HG03097 (cell line): Measurements from ENCODE around the gene CD164.
"Not testable (repeated sequence)": the region's sequence is repeated elsewhere in the genome, so short reads cannot be mapped to it uniquely, and the experiment has no call there.

ENCODE experiments used
- ATAC-seq: cut with Tn5 transposase; IDR thresholded peaks from one replicate; pipeline ENCODE4 v1.9.1; 2021; ENCODE audit not compliant: unreplicated experiment, low FRiP score

Gene CD164

DNA sequence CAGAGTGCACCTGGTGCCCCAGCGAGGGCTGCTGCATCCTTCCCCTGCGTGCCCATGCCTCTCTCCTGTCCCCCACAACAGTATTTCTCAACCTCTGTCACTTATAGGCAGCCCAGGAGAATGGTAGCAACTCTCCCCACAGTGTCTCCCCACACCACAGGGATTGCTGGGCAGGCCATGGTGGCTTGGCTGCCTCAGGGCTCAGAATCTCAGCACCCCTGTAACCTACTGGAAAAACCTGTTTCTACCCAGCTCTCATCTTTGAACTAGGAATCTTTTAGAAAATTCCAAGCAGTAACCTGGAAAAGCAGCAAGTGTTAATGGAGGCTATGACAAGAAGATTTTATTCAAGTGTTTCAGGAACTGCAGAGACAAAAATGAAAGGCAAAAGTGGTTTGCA is 38.0 kb downstream of the CD164 start:
- ATAC-seq: no peak

DNA sequence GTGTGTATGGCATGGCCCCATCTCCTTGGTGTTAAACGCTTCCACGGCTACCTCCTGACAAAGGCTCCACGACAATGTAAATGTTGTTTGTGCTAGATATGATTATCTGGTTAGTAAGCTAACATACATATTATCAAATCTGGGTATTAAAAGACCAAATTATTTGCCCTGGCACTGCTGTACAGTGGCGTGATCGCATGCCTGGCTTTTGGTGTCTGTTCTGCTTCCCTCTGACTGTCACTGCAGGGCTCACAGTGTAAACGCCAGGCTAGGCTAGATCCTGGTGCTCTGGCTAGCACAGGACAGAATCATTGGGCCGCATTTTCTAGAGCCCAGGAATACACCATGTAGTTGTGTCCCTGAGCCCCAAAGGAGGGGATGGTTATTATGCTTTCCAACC is 38.7 kb downstream of the CD164 start:
- no peak for ATAC-seq

DNA sequence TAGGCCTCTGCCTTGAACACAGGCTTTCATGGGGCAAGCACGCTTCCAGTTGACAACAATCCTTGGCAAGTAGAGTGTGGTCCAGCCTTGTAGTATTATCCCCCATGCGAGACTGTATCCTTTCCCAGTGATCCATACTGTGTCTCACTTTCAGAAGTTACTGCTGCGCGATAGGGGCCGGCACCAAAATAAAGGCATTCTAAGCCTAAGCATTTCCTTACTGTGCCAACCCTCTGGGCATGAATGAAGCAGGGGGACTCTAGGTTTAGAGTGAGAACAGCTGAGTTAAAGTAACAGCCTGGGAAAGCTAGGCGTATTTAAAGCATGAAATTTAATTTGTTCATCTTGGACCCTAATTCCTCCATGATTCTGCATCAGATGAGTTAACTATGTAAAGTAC is 39.4 kb downstream of the CD164 start:
- ATAC-seq: no peak

DNA sequence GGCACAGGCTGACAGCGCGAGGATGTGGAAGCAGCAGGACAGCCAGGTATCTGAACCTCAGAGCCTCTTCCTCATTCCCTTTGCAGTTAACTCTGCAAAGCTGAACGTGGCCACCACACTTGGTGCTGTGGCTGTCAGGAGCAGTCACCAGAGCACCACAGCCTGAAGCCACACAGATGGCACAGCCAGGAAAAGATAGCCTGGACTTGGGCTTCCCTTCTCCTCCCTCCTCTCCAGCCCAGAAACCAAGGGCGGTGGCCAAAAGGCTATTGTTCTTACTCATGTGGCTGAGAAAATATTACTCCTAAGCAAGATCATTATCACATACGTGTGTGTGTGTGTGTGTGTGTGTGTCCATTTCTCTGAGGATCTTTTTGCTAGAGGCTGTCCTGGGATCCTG is 39.8 kb downstream of the CD164 start:
- ATAC-seq: no peak

DNA sequence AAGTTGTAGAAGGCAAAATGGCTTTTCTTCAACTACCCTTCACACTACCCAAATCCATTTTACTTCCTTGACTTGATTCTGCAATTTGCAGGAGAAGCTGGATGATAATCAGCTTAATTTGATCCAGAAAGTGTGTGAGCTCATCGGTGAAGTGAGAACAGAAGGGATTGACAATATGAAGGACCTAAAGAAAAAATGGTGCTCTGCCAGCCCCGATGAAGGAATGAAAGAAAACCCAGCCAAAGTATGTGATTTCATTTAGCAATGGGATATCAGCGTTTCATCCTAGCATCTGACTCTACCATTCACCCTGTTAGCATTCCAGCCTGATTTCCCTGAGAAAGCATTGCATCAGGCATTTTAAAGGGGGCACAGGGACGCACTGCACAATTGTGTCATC is 41.5 kb downstream of the CD164 start:
- ATAC-seq: no peak

DNA sequence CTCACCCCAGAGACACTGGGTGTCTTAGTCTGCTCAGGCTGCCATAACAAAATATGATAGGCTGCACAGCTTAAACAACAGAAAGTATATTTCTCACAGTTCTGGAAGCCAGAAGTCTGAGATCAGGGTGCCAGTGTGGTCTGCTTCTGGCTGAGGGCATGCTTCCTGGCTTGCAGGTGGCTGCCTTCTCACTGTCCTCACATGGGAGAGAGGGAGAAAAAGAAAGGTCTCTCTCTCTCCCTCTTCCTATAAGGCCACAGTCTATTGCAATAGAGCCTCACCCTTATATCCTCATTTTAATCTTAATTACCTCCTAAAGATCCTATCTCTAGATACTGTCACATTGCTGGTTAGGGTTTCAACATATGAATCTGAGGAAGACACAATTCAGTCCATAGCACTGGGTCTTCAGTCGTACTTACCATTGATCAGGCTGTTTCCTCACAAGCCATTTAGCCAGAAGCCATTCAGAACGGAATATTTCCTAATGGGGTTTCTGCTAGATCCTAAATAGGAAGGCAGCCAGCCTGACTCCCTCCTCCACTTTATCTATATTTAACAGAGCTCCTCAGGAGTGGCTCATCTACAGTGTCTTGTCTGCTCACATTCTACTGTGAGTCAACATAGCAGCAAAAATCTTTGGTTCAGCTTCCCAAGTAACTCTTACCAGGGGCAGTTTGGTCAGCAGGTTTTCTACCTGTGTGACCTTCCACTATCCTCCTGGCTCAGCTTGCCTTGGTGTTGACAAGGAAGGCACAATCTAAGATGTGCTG is 42.2 kb downstream of the CD164 start:
- no peak for ATAC-seq

DNA sequence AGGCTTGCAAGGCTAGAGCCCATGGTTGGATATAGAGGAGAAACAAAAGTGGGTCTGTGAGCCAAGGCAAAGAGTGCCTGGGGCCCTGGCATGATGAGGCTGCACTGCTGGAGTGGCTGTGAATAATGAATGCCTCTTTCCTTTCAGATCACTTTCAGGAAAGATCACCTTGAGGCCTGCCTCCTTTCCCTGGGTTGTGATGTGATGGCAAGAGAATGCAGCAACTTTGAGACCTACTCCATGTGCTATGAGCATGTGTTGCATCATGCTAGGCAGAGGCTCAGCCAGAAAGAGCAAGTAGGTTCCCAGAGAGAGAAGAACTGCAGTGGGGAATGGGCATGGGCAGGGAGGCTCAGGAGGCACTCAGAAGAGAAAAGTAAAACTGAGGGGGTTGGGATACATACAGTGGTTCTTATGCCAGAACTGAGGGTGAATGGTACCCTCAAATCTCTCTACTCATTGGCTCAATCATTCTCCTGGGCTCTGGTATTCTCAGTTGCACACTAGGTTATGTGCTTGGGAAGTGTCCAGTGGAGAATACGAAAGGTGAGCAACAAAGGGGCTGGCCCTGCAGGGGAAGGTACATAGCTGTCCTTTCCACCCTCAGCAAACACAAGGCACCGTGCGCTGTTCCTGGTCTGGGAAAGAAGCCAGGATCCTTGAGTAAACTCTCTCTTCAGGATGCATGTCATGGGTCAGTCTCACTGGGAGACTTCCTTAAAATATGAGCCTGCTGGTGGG is 45.9 kb downstream of the CD164 start:
- ATAC-seq: no peak

DNA sequence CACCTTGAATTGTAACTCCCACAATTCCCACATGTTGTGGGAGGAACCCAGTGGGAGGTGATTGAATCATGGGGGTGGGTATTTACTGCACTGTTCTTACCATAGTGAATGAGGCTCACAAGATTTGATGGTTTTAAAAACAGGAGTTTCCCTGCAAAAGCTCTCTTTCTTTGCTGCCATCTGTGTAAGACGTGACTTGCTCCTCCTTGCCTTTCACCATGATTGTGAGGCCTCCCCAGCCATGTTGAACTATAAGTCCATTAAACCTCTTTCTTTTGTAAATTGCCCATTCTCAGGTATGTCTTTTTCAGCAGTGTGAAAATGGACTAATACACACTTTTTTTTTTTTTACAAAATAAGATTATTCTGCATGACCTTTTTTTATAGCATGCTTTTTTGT is 48.4 kb downstream of the CD164 start:
- not testable (repeated sequence) for ATAC-seq

DNA sequence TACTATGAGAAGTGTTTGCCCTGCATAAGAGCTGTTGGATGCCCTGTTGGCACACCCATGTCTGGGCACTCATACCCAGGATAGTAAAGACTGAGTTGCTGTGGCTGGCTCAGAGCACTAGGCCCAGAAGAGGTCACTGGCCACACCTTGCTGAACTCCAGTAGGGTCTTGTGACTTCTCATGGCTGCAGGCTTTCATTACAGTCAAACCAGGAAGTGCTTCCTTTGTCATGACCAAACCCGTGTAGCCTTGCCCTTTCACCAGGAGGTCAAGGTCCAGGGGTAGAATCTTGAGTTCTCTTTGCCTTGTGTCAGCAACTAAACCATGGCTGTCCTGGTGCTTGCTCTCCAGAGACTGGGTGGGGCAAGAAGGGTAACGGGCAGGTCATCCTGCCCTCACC is 49.5 kb downstream of the CD164 start:
- no peak for ATAC-seq

DNA sequence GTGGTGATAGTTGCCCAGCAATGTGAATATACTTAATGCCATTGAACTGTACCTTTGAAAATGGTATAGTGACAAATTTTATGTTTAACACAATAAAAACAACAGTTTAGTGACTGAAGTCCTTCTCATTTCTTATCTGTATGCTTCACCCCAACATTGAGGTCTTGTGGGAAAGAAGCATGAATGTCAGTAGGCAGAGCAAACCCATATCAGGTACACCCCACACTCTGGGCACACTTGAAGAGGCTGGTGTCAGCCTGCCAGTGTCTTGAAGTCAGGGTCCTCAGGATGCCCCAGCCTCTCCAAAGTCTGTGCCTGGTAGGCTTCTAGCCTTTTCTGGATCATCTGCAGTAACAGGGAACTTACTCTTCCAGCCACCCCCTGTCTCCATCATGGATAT is 51.2 kb downstream of the CD164 start:
- no peak for ATAC-seq

DNA sequence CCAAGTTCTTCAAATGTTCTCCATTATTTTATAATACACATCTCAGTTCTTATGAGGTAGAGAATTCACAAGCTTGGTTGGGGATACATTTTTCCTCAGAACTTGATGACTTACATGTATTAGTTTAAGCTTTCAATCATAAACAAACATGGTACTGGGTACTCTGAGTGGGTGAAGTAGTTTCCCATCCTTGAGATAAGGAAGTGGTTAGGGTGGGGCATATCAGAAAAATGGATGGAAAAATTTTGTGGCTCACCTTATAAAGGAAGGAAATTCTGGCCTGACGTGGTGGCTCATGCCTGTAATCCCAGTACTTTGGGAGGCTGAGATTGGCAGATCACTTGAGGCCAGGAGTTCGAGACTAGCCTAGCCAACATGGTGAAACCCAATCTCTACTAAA is 52.0 kb downstream of the CD164 start:
- no peak for ATAC-seq

DNA sequence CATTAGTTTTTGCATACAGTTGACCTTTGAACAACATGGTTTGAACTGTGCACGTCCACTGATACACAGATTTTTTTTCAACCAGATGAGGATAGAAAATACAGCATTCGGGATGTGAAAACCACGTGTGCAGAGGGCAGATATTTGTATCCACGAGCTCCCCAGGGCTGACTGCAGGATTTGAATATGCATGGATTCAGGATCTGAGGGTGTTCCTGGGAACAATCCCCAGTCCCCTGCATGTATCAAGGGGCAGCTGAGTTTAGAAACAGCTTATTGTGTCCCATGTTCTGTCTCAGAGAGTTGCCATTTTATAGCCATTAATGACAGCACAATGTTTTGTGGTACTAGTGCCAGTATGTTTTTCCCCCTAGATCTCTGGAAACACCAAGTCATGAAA is 53.6 kb downstream of the CD164 start:
- ATAC-seq: no peak

DNA sequence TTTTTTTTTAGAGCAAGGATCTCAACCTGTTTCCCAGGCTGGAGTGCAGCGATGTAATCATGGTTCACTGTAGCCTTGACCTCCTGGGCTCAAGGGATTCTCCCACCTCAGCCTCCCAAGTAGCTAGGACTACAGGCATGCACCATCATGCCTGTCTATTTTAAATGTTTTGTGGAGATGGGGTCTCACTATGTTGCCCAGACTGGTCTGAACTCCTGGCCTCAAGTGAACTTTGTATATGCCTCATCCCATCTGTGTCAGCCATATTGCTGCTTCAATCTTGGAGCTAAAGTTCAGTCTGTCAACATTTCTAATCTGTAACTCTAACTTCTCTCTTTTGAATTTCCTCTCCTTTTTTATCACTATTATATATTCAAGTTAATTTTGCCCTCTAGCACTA is 54.3 kb downstream of the CD164 start:
- ATAC-seq: no peak

DNA sequence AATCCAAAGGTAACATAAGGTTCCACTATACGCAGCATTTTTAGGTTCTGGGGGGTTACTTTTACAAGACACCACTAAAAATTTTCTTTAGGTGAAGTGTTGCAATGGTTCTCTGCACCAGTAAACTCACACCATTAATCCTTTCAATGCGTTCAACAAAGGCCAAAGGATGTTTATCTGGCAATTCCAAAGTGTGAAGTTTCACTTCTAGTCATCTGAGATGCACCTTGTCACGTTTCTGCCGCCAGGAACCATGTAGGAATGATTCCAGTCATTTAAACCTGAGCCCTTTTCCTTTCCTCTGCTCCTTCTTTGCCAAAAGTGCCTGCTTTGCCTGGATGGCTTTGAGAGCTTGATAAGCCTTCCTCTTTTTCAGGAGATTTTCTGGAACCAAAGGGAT is 54.8 kb downstream of the CD164 start:
- no peak for ATAC-seq

DNA sequence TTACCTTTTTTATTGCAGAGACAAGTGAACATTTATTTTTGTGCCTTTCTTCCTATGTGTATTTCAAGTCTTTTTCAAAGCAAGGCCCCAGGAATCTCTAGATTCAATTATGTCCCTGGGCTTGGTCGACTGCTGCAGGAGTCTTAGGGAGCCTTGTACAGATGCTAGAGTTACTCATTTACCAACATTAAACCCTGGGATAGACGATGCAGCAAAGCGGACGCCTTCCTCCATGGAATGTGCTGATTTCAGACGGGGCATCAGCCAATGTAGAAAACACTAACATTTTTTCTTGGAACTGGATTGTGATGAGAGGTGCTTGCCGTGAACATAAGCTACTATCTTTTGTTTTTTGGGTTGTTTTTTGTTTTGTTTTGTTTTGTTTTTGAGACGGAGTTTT is 55.9 kb downstream of the CD164 start:
- no peak for ATAC-seq

DNA sequence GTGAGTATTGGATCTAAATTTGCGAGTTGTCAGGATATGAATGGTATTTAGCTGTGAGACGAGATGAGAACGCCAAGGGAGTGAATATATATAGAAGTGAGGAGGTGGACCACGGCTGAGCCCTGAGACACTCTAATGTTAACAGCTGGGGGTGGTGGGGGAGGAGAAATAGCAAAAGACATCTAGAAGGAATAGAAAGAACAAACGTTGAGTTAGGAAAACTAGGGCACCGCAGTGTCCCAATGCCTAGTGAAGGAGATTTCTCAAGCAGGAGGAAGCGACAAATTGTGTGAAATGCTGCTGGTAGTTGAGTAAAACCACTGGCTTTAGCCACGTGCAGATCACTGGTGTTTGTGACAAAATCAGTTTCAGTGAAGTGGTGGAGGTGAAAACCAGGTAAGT is 56.9 kb downstream of the CD164 start:
- ATAC-seq: no peak

DNA sequence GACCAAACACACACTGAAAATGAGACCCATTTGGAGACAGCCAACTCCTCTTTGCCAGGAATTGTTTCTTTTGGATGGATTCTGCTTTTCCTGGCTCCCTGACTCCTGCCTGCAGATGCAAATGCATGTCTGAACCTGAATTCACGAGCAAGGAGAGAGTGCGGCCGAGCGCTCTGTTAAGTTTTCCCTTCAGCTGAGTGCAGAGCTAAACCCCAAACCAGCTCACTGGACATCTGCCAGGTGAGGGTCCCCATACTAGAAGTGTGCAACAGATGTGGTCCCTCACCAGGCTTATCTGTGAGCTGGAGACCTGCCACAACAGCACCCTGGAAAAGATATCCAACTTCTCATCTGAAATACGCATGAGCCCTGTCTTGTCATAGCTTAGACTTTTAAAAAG is 59.0 kb downstream of the CD164 start:
- no peak for ATAC-seq

DNA sequence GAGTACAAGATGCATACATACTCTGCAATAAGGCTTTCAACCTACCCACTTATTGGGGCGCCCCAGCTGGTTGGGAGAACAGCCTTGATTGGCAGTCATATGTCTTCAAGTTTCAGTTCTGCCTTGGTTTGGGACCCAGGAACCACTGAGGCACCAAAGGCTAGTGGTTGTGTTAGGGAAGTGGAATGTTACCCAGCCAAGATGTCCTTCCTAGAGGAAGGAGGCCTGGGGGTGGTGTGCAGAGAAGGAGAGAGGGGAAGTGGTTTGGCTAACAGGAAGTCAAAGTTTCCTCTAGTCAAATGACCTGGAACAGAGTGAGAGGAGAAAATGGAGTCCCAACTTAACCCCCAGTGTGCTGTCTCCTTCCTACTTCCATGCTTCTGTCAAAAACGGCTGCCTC is 59.4 kb downstream of the CD164 start:
- no peak for ATAC-seq

DNA sequence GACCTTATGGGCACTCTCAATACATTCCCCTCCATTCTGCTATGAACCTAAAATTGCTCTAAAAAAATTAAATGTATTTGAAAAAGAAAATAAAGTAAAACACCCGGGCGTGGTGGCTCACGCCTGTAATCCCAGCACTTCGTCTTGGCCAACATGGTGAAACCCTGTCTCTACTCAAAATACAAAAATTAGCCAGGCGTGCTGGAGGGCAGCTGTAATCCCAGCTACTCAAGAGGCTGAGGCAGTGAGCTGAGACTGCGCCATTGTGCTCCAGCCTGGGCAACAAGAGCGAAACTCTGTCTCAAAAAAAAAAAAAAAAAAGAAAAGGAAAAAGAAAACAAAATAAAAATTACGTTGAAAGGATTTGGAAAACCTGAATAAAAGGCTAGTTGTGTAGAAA is 60.5 kb downstream of the CD164 start:
- no peak for ATAC-seq

DNA sequence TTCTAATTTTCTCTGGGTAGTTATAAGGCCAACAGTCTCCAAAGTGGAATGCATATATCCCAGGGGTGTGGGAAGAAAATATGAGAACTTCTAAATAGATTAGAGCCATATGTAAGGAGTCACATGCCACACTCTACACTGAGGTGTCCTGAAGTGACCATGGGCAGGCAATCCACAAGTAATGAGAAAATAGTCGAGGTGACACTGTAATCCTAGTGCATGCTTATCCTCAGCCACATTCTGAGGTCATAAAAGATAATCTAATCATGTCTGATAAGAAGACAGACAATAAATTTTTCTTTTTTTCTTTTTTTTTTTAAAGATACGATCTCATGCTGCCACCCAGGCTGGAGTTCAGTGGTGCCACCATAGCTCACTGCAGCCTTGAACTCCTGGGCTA is 62.2 kb downstream of the CD164 start:
- no peak for ATAC-seq

DNA sequence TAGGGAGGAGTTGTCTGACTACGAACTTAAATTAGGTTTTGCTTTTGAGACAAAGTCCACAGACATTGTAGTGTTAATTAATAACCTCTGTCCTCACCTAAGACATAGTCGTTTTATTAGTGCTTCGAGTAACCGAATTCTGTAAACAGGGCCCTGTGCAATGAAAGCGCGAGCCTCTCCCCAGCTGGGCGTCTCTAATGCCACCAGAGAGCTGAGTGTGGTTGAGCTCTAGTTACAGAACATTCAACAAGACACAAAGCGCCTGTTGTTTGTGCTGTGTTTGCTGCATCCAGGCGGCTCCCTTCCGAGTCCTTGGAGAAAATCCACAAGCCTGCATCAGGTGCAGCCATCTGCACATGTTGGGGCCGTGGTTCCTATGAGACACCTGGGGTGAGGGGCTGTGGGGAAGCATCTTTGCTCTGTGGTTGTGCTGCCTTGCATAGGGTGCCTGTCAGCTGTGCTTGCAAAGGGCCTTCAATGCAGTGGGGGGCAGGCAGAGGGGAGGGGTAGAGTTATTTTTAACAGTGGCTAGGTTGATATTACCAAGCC is 63.9 kb downstream of the CD164 start:
- ATAC-seq: no peak

DNA sequence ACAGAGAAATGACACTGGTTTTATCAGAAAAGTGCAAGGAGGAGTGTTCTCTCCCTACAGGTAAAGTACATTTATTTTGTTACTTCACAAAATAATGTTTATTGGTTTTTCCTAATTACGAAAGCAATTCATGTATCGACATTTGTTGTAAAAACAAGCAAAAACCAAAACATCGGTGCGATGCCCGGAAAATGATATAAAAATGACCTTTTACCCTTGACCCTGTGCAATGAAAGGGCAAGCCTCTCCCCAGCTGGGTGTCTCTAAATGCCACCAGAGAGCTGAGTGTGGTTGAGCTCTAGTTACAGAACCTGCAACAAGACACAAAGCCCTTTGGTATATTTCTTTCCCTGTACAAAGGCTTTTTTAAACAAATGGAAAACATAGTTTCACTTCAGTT is 65.4 kb downstream of the CD164 start:
- ATAC-seq: no peak
